H9 (cell line): ENCODE data around the gene OR2H1. TPM values are rescaled to one million over a fixed set of nuclear protein-coding genes. Genes with fewer than 3 reads are reported as not detected.
A peak's percentile ranks its signal among the peaks of the same experiment; 100 is the strongest.
"Not testable (repeated sequence)": the region's sequence is repeated elsewhere in the genome, so short reads cannot be mapped to it uniquely, and the experiment has no call there.

Experiments
- DNase-seq: peaks from one replicate; pipeline ENCODE4 v3.0.0-alpha.2; 2017
- H2AFZ ChIP-seq: one replicate; pipeline ENCODE4 v1.6.1; 2013; ENCODE audit warnings: mild to moderate bottlenecking, low read length, control low read depth, moderate library complexity
- H2AK5ac ChIP-seq: 2 replicates; pipeline ENCODE4 v1.6.1; 2013; ENCODE audit warnings: low read length, control low read depth, mixed read lengths; ENCODE audit not compliant: insufficient read length
- H2BK120ac ChIP-seq: one replicate; pipeline ENCODE4 v1.6.1; 2013; ENCODE audit warnings: low read depth, mild to moderate bottlenecking, low read length, control low read depth, inconsistent platforms; ENCODE audit not compliant: poor library complexity, severe bottlenecking
- H2BK12ac ChIP-seq: 2 replicates; pipeline ENCODE4 v1.6.1; 2013; ENCODE audit warnings: low read length, control low read depth, mixed read lengths, low read depth; ENCODE audit not compliant: insufficient read length
- H2BK15ac ChIP-seq: 2 replicates; pipeline ENCODE4 v1.6.1; 2013; ENCODE audit warnings: low read depth, low read length, control low read depth
- H2BK20ac ChIP-seq: one replicate; pipeline ENCODE4 v1.6.1; 2013; ENCODE audit warnings: low read depth, mild to moderate bottlenecking, low read length, control low read depth, inconsistent platforms; ENCODE audit not compliant: poor library complexity, severe bottlenecking
- H2BK5ac ChIP-seq: 2 replicates; pipeline ENCODE4 v1.6.1; 2013; ENCODE audit warnings: low read length, control low read depth, mixed read lengths; ENCODE audit not compliant: insufficient read length
- H3K14ac ChIP-seq: 2 replicates; pipeline ENCODE4 v1.6.1; 2013; ENCODE audit warnings: low read length, control low read depth; ENCODE audit not compliant: insufficient read depth
- H3K18ac ChIP-seq: 2 replicates; pipeline ENCODE4 v1.6.1; 2013; ENCODE audit warnings: low read depth, mild to moderate bottlenecking, mixed read lengths, low read length, control low read depth; ENCODE audit not compliant: insufficient read length
- H3K23ac ChIP-seq: 2 replicates; pipeline ENCODE4 v1.6.1; 2013; ENCODE audit warnings: low read length, control low read depth, mixed read lengths, low read depth; ENCODE audit not compliant: insufficient read length
- H3K23me2 ChIP-seq: 2 replicates; pipeline ENCODE4 v1.6.1; 2013; ENCODE audit warnings: low read depth, mild to moderate bottlenecking, mixed read lengths, low read length, control low read depth; ENCODE audit not compliant: insufficient read length, poor library complexity, severe bottlenecking
- H3K27ac ChIP-seq: 2 replicates; pipeline ENCODE4 v1.5.1; 2013; ENCODE audit warnings: low read length, control low read depth, mixed read lengths, low read depth; ENCODE audit not compliant: insufficient read length
- H3K27me3 ChIP-seq: 2 replicates; pipeline ENCODE4 v1.6.1; 2013; ENCODE audit warnings: low read length, control low read depth, inconsistent platforms; ENCODE audit not compliant: insufficient read depth
- H3K4ac ChIP-seq: 2 replicates; pipeline ENCODE4 v1.6.1; 2013; ENCODE audit warnings: low read depth, mild to moderate bottlenecking, control low read depth, inconsistent platforms, low read length, moderate library complexity
- H3K4me1 ChIP-seq: 2 replicates; pipeline ENCODE4 v1.6.1; 2013; ENCODE audit warnings: low read length, control low read depth, inconsistent platforms; ENCODE audit not compliant: insufficient read depth
- H3K4me2 ChIP-seq: 2 replicates; pipeline ENCODE4 v1.6.1; 2013; ENCODE audit warnings: low read length, control low read depth, mixed read lengths; ENCODE audit not compliant: insufficient read length, insufficient read depth
- H3K56ac ChIP-seq: 2 replicates; pipeline ENCODE4 v1.6.1; 2013; ENCODE audit warnings: low read depth, mild to moderate bottlenecking, mixed read lengths, low read length, control low read depth; ENCODE audit not compliant: insufficient read length
- H3K79me1 ChIP-seq: 2 replicates; pipeline ENCODE4 v1.6.1; 2013; ENCODE audit warnings: low read depth, mild to moderate bottlenecking, moderate library complexity, low read length, control low read depth, inconsistent platforms; ENCODE audit not compliant: insufficient read depth, poor library complexity, severe bottlenecking
- H3K79me2 ChIP-seq: 2 replicates; pipeline ENCODE4 v1.6.1; 2013; ENCODE audit warnings: low read length, control low read depth, inconsistent platforms; ENCODE audit not compliant: insufficient read depth
- H3K9ac ChIP-seq: 2 replicates; pipeline ENCODE4 v1.6.1; 2013; ENCODE audit warnings: low read length, control low read depth, mixed read lengths; ENCODE audit not compliant: insufficient read length; ENCODE audit errors: extremely low read depth
- H3K9me3 ChIP-seq: one replicate; pipeline ENCODE4 v1.6.1; 2013; ENCODE audit warnings: low read depth, low read length, inconsistent platforms; ENCODE audit not compliant: control insufficient read depth
- H3T11ph ChIP-seq: one replicate; pipeline ENCODE4 v1.6.1; 2013; ENCODE audit warnings: mild to moderate bottlenecking, low read length, control low read depth, inconsistent platforms
- H4K20me1 ChIP-seq: one replicate; pipeline ENCODE4 v1.6.1; 2013; ENCODE audit not compliant: control insufficient read depth, insufficient read length, insufficient read depth
- H4K5ac ChIP-seq: 2 replicates; pipeline ENCODE4 v1.6.1; 2013; ENCODE audit warnings: low read depth, mild to moderate bottlenecking, mixed read lengths, low read length, control low read depth; ENCODE audit not compliant: insufficient read length
- H4K8ac ChIP-seq: replicated peaks from 2 replicates; pipeline ENCODE4 v1.6.1; 2013; ENCODE audit warnings: low read length, control low read depth, mixed read lengths, low read depth; ENCODE audit not compliant: insufficient read length
- H4K91ac ChIP-seq: 2 replicates; pipeline ENCODE4 v1.6.1; 2013; ENCODE audit warnings: low read depth, mild to moderate bottlenecking, moderate library complexity, mixed read lengths, low read length, control low read depth; ENCODE audit not compliant: insufficient read length
- H3K27ac Mint-ChIP-seq, 3 experiments: 2 replicates in 2 of 3; 3 replicates in 1 of 3; pipeline ENCODE4 v1.8.0; 2020 to 2021; ENCODE audit warnings: mixed read lengths in 3 of 3, mild to moderate bottlenecking in 1 of 3, moderate library complexity in 1 of 3
- H3K27me3 Mint-ChIP-seq: 2 replicates; pipeline ENCODE4 v1.8.0; 2021; ENCODE audit warnings: low read depth, mild to moderate bottlenecking, moderate library complexity, mixed read lengths
- H3K36me3 Mint-ChIP-seq, 3 experiments: 2 replicates in 2 of 3; 3 replicates in 1 of 3; pipeline ENCODE4 v1.8.0; 2020 to 2021; ENCODE audit warnings: low read depth in 3 of 3, mixed read lengths in 3 of 3; ENCODE audit not compliant: insufficient read depth in 1 of 3
- H3K4me1 Mint-ChIP-seq, 2 experiments: 2 replicates each; pipeline ENCODE4 v1.8.0; 2020; ENCODE audit warnings: mixed read lengths in 2 of 2
- H3K4me3 Mint-ChIP-seq, 2 experiments: 2 replicates in 1 of 2; 3 replicates in 1 of 2; pipeline ENCODE4 v1.8.0; 2020 to 2021; ENCODE audit warnings: mild to moderate bottlenecking in 2 of 2, mixed read lengths in 2 of 2, moderate library complexity in 1 of 2
- H3K9me3 Mint-ChIP-seq, 2 experiments: 2 replicates in 1 of 2; 3 replicates in 1 of 2; pipeline ENCODE4 v1.8.0; 2020; ENCODE audit warnings: mild to moderate bottlenecking in 2 of 2, mixed read lengths in 2 of 2, moderate library complexity in 1 of 2
- WGBS: extraction: QIAGEN DNeasy Blood & Tissue Kit; methylation state at CpG from one replicate; pipeline ENCODE4 v1.1.7; 2013; ENCODE audit warnings: missing lambda C conversion rate, low lambda C conversion rate, mixed read lengths; ENCODE audit not compliant: insufficient read length; ENCODE audit errors: extremely low coverage; 5-methylcytosine and 5-hydroxymethylcytosine counted together
- total RNA-seq: library from RNA; stranded (reverse); gene quantifications from 2 replicates; pipeline ENCODE4 v1.2.1, GENCODE V29; 2021
- TF ChIP-seq, protein P1 (sequence below): fragments of 200-600 bp; sonication (generic); conservative IDR thresholded peaks from 3 replicates; pipeline ENCODE4 v1.8.0; 2021; ENCODE audit warnings: antibody characterized with exemption, mild to moderate bottlenecking

OR2H1 gene
- total RNA-seq, 1 experiment from 2014 or later = not detected

DNA sequence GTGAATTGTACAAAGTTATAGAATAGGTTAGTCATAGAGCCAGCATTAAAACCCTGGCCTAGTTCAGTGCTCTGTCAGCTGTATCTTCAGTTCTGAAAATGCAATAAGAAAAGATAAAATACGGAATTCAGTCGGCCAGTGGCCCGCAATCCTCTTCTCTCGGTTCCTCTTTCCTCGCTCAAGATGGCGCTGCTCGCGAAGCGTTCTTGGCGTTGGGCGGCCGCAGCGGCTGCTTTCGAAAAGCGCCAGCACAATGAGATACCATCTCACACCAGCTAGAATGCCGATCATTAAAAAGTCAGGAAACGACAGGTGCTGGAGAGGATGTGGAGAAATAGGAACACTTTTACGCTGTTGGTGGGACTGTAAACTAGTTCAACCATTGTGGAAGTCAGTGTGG is 20.2 kb upstream of the OR2H1 start:
- not testable (repeated sequence) for H3K79me2 ChIP-seq, H3K4me3 Mint-ChIP-seq, H3K18ac ChIP-seq, H3K23me2 ChIP-seq, H3K14ac ChIP-seq, H3K36me3 Mint-ChIP-seq, H3K9me3 Mint-ChIP-seq, H2BK5ac ChIP-seq, H2AFZ ChIP-seq, H4K5ac ChIP-seq, H3K27ac Mint-ChIP-seq, H4K20me1 ChIP-seq, H3K79me1 ChIP-seq, H3K4me1 ChIP-seq, H3K27ac ChIP-seq, H2BK120ac ChIP-seq, H3K4me1 Mint-ChIP-seq, H4K8ac ChIP-seq, H3K27me3 ChIP-seq, H3K4ac ChIP-seq, H3T11ph ChIP-seq, H2AK5ac ChIP-seq, H4K91ac ChIP-seq, H3K9ac ChIP-seq, H3K4me2 ChIP-seq, H3K56ac ChIP-seq, H2BK12ac ChIP-seq, H2BK15ac ChIP-seq, H3K9me3 ChIP-seq, H3K23ac ChIP-seq, H3K27me3 Mint-ChIP-seq, H2BK20ac ChIP-seq
- no CpG with 5 or more reads among the region's 18 CpGs for WGBS
- peak; percentile 52 for DNase-seq
- TF ChIP-seq, protein P1, sequence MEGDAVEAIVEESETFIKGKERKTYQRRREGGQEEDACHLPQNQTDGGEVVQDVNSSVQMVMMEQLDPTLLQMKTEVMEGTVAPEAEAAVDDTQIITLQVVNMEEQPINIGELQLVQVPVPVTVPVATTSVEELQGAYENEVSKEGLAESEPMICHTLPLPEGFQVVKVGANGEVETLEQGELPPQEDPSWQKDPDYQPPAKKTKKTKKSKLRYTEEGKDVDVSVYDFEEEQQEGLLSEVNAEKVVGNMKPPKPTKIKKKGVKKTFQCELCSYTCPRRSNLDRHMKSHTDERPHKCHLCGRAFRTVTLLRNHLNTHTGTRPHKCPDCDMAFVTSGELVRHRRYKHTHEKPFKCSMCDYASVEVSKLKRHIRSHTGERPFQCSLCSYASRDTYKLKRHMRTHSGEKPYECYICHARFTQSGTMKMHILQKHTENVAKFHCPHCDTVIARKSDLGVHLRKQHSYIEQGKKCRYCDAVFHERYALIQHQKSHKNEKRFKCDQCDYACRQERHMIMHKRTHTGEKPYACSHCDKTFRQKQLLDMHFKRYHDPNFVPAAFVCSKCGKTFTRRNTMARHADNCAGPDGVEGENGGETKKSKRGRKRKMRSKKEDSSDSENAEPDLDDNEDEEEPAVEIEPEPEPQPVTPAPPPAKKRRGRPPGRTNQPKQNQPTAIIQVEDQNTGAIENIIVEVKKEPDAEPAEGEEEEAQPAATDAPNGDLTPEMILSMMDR = peak; percentile 55
